Progenitor cell of endocrine pancreas (in vitro differentiated cells): ENCODE measurements around the gene BATF2. TPM values are rescaled to one million over a fixed set of nuclear protein-coding genes. Genes with fewer than 3 reads are reported as not detected.

ENCODE experiments used
- DNase-seq: peaks from one replicate; pipeline ENCODE4 v3.0.0; 2021; ENCODE audit warnings: low spot score; ENCODE audit not compliant: unreplicated experiment
- H3K27ac Mint-ChIP-seq: 2 replicates; pipeline ENCODE4 v1.8.0; 2021; ENCODE audit warnings: mild to moderate bottlenecking, moderate library complexity, mixed read lengths
- H3K27me3 Mint-ChIP-seq: 2 replicates; pipeline ENCODE4 v1.8.0; 2021; ENCODE audit warnings: mixed read lengths
- H3K36me3 Mint-ChIP-seq: 2 replicates; pipeline ENCODE4 v1.8.0; 2022; ENCODE audit warnings: mixed read lengths; ENCODE audit not compliant: insufficient read depth
- H3K4me1 Mint-ChIP-seq: 2 replicates; pipeline ENCODE4 v1.8.0; 2021; ENCODE audit warnings: low read depth, mixed read lengths
- H3K4me3 Mint-ChIP-seq: 2 replicates; pipeline ENCODE4 v1.8.0; 2021; ENCODE audit warnings: low read depth, mild to moderate bottlenecking, moderate library complexity, mixed read lengths
- H3K9me3 Mint-ChIP-seq: 2 replicates; pipeline ENCODE4 v1.8.0; 2021; ENCODE audit warnings: low read depth, mixed read lengths
- CTCF ChIP-seq: fragments of 200-600 bp; sonication (generic); IDR thresholded peaks from one replicate; pipeline ENCODE4 v1.5.0; 2021; ENCODE audit warnings: antibody characterized with exemption, mild to moderate bottlenecking; ENCODE audit not compliant: unreplicated experiment
- total RNA-seq: library from RNA; stranded (reverse); gene quantifications from 2 replicates; pipeline ENCODE4 v1.2.1, GENCODE V29; 2021

The BATF2 gene
- total RNA-seq, 1 donor from 2014 or later: 0.53 TPM

GRCh38 chr11:65003282-65003681 lies 6.5 kb upstream of the BATF2 start:
- H3K27ac Mint-ChIP-seq: no peak overlapping the region
- no peaks in the 10 kb centered on the region for H3K36me3 Mint-ChIP-seq
- H3K27me3 Mint-ChIP-seq: peaks cover 3% of the 10 kb centered on the region
- no peak for TF ChIP-seq CTCF
- no peaks in the 10 kb centered on the region for H3K9me3 Mint-ChIP-seq
- H3K4me3 Mint-ChIP-seq: no peak overlapping the region
- DNase-seq: no peak
- peaks cover 9% of the 10 kb centered on the region for H3K4me1 Mint-ChIP-seq

GRCh38 chr11:65002706-65003105 lies 5.9 kb upstream of the BATF2 start:
- H3K4me1 Mint-ChIP-seq: peaks cover 10% of the 10 kb centered on the region
- peaks cover 3% of the 10 kb centered on the region for H3K27me3 Mint-ChIP-seq
- no peaks in the 10 kb centered on the region for H3K36me3 Mint-ChIP-seq
- no peak for DNase-seq
- no peak overlapping the region for H3K27ac Mint-ChIP-seq
- H3K4me3 Mint-ChIP-seq: no peak overlapping the region
- no peaks in the 10 kb centered on the region for H3K9me3 Mint-ChIP-seq
- no peak for TF ChIP-seq CTCF

- DNase-seq: no peak
- TF ChIP-seq CTCF: no peak
- Mint-ChIP-seq H3K4me1 (peaks cover 13% of the 10 kb centered on the region), H3K27ac (no peak overlapping the region), H3K9me3 (no peaks in the 10 kb centered on the region), H3K27me3 (no peaks in the 10 kb centered on the region), H3K4me3 (no peak overlapping the region), H3K36me3 (no peaks in the 10 kb centered on the region)
Observed at GRCh38 chr11:64999478-64999877, 2.7 kb upstream of the BATF2 start.

GRCh38 chr11:64998690-64999431 lies 2.1 kb upstream of the BATF2 start:
- H3K27ac Mint-ChIP-seq: peak overlapping the region; percentile 43
- no peak overlapping the region for H3K4me3 Mint-ChIP-seq
- no peaks in the 10 kb centered on the region for H3K9me3 Mint-ChIP-seq
- no peaks in the 10 kb centered on the region for H3K27me3 Mint-ChIP-seq
- no peak for DNase-seq
- no peaks in the 10 kb centered on the region for H3K36me3 Mint-ChIP-seq
- TF ChIP-seq CTCF: no peak
- peaks cover 13% of the 10 kb centered on the region for H3K4me1 Mint-ChIP-seq

GRCh38 chr11:64998141-64998540 lies 1.4 kb upstream of the BATF2 start:
- Mint-ChIP-seq H3K9me3 (no peaks in the 10 kb centered on the region), H3K36me3 (no peaks in the 10 kb centered on the region), H3K27ac (peak overlapping the region; percentile 47), H3K4me3 (no peak overlapping the region), H3K27me3 (no peaks in the 10 kb centered on the region), H3K4me1 (peaks cover 13% of the 10 kb centered on the region)
- DNase-seq: no peak
- TF ChIP-seq CTCF: no peak
